Measurements from ENCODE around the gene IQGAP2.
A peak's percentile ranks its signal among the peaks of the same experiment; 100 is the strongest.

IQGAP2 gene

GRCh38 chr5:76490960-76491359 is 87.9 kb downstream of the IQGAP2 start:
- Histone ChIP-seq H3K4me1 (peaks cover 0 to 44% (median 6%) of the 10 kb centered on the region in 10 experiments; a peak in 9 of 20 replicates), H3K27me3 (no peaks in the 10 kb centered on the region), H3K4me3 (no peak overlapping the region), H3K9me3 (replicated peaks in 1 of 11) (peaks cover 0 to 5% (median 0%) of the 10 kb centered on the region in 11 experiments; a peak in 1 of 22 replicates), H3K27ac (no peak overlapping the region), H4K20me1 (peaks cover 1 to 100% (median 94%) of the 10 kb centered on the region in 11 experiments; a peak in 20 of 22 replicates), H3K9ac (no peak overlapping the region), H3K36me3 (peaks cover 5 to 59% (median 26%) of the 10 kb centered on the region in 11 experiments; a peak in 16 of 22 replicates), H3K4me2 (no peak overlapping the region)
- TF ChIP-seq Cebpa-rat (IDR thresholded peaks at IDR 0.05), result no peak

GRCh38 chr5:76492819-76493189 is 89.7 kb downstream of the IQGAP2 start:
- Histone ChIP-seq H3K27me3 (no peaks in the 10 kb centered on the region), H3K4me2 (no peak overlapping the region), H3K9me3 (replicated peaks in 1 of 11) (no peaks in the 10 kb centered on the region), H3K9ac (no peak overlapping the region), H4K20me1 (peaks cover 0 to 100% (median 97%) of the 10 kb centered on the region in 11 experiments; a peak in 20 of 22 replicates), H3K4me3 (no peak overlapping the region), H3K36me3 (peaks cover 0 to 53% (median 24%) of the 10 kb centered on the region in 11 experiments; a peak in 15 of 22 replicates), H3K27ac (no peak overlapping the region), H3K4me1 (peaks cover 0 to 37% (median 6%) of the 10 kb centered on the region in 10 experiments; a peak in 9 of 20 replicates)
- no peak for TF ChIP-seq Cebpa-rat (IDR thresholded peaks at IDR 0.05)

GRCh38 chr5:76493190-76493837 is 90.2 kb downstream of the IQGAP2 start:
- no peak overlapping the region for H3K9ac ChIP-seq
- H4K20me1 ChIP-seq, result peaks cover 0 to 100% (median 98%) of the 10 kb centered on the region in 11 experiments; a peak in 20 of 22 replicates
- no peak overlapping the region for H3K4me3 ChIP-seq
- H3K4me1 ChIP-seq, result peaks cover 0 to 34% (median 6%) of the 10 kb centered on the region in 10 experiments; a peak in 9 of 20 replicates
- H3K4me2 ChIP-seq, result no peak overlapping the region
- H3K9me3 ChIP-seq (replicated peaks in 1 of 11), result no peaks in the 10 kb centered on the region
- H3K27me3 ChIP-seq, result no peaks in the 10 kb centered on the region
- TF ChIP-seq Cebpa-rat (IDR thresholded peaks at IDR 0.05), result no peak
- peaks cover 0 to 48% (median 26%) of the 10 kb centered on the region in 11 experiments; a peak in 16 of 22 replicates for H3K36me3 ChIP-seq
- no peak overlapping the region for H3K27ac ChIP-seq

- Histone ChIP-seq H3K27me3 (no peaks in the 10 kb centered on the region), H3K36me3 (peaks cover 0 to 42% (median 23%) of the 10 kb centered on the region in 11 experiments; a peak in 15 of 22 replicates), H3K9ac (no peak overlapping the region), H3K4me3 (no peak overlapping the region), H3K27ac (no peak overlapping the region), H4K20me1 (peaks cover 0 to 100% (median 98%) of the 10 kb centered on the region in 11 experiments; a peak in 20 of 22 replicates), H3K4me1 (peaks cover 0 to 36% (median 6%) of the 10 kb centered on the region in 10 experiments; a peak in 9 of 20 replicates), H3K9me3 (replicated peaks in 1 of 11) (no peaks in the 10 kb centered on the region), H3K4me2 (no peak overlapping the region)
- TF ChIP-seq Cebpa-rat (IDR thresholded peaks at IDR 0.05), result no peak
Observed at GRCh38 chr5:76494201-76494600, 91.1 kb downstream of the IQGAP2 start.

GRCh38 chr5:76495870-76496269 is 92.8 kb downstream of the IQGAP2 start:
- no peak for TF ChIP-seq Cebpa-rat (IDR thresholded peaks at IDR 0.05)
- Histone ChIP-seq H4K20me1 (peaks cover 4 to 100% (median 98%) of the 10 kb centered on the region in 11 experiments; a peak in 20 of 22 replicates), H3K9ac (no peak overlapping the region), H3K4me2 (peak overlapping the region in 4 of 11 experiments; percentile 26 to 73 (median 52); a peak in 8 of 22 replicates), H3K4me1 (peaks cover 0 to 33% (median 2%) of the 10 kb centered on the region in 10 experiments; a peak in 9 of 20 replicates), H3K9me3 (replicated peaks in 1 of 11) (no peaks in the 10 kb centered on the region), H3K27ac (no peak overlapping the region), H3K4me3 (no peak overlapping the region), H3K27me3 (no peaks in the 10 kb centered on the region), H3K36me3 (peaks cover 0 to 37% (median 18%) of the 10 kb centered on the region in 11 experiments; a peak in 15 of 22 replicates)

- no peaks in the 10 kb centered on the region for H3K27me3 ChIP-seq
- H3K36me3 ChIP-seq, result peaks cover 0 to 30% (median 15%) of the 10 kb centered on the region in 11 experiments; a peak in 15 of 22 replicates
- H3K9me3 ChIP-seq (replicated peaks in 1 of 11), result no peaks in the 10 kb centered on the region
- H4K20me1 ChIP-seq, result peaks cover 5 to 100% (median 97%) of the 10 kb centered on the region in 11 experiments; a peak in 20 of 22 replicates
- H3K4me1 ChIP-seq, result peaks cover 0 to 33% (median 2%) of the 10 kb centered on the region in 10 experiments; a peak in 9 of 20 replicates
- H3K9ac ChIP-seq, result no peak overlapping the region
- H3K4me2 ChIP-seq, result no peak overlapping the region
- H3K27ac ChIP-seq, result no peak overlapping the region
- H3K4me3 ChIP-seq, result no peak overlapping the region
- TF ChIP-seq Cebpa-rat (IDR thresholded peaks at IDR 0.05), result no peak
Observed at GRCh38 chr5:76497065-76497460, 94.0 kb downstream of the IQGAP2 start.

GRCh38 chr5:76497986-76498717 is 95.1 kb downstream of the IQGAP2 start:
- peaks cover 0 to 23% (median 11%) of the 10 kb centered on the region in 11 experiments; a peak in 12 of 22 replicates for H3K36me3 ChIP-seq
- no peak overlapping the region for H3K27ac ChIP-seq
- peaks cover 0 to 33% (median 3%) of the 10 kb centered on the region in 10 experiments; a peak in 9 of 20 replicates for H3K4me1 ChIP-seq
- no peak overlapping the region for H3K9ac ChIP-seq
- no peak for TF ChIP-seq Cebpa-rat (IDR thresholded peaks at IDR 0.05)
- H3K4me2 ChIP-seq, result no peak overlapping the region
- H3K9me3 ChIP-seq (replicated peaks in 1 of 11), result no peaks in the 10 kb centered on the region
- peaks cover 5 to 100% (median 97%) of the 10 kb centered on the region in 11 experiments; a peak in 20 of 22 replicates for H4K20me1 ChIP-seq
- no peak overlapping the region for H3K4me3 ChIP-seq
- no peaks in the 10 kb centered on the region for H3K27me3 ChIP-seq

DNA sequence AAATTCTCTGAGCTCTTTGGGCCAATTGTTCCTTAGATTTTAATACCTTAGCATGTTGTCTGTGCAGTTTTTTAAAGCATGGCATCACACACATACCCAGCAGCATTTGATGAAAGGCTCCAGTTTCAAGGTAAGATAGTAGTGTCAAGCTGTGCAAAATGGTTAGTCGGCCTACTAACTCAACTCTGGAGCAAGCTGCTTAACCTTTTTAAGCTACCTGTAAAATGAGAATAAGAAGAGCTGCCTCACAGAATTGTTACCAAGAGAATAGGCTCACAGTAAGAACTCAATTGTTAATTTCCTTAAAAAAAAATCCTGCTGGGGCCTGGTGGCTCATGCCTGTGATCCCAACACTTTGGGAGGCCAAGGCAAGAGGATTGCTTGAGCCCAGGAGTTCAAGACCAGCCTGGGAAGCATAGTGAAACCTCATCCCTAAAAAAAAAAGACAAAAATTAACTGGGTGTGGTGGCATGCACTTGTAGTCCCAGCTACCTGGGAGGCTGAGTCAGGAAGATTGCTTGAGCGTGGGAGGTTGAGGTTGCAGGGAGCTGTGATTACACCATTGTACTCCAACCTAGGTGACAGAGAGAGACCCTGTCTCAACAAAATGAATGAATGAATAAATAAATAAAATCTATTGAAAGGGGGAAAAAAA is 96.5 kb downstream of the IQGAP2 start:
- Histone ChIP-seq H3K4me2 (no peak overlapping the region), H3K27me3 (no peaks in the 10 kb centered on the region), H4K20me1 (peaks cover 5 to 100% (median 98%) of the 10 kb centered on the region in 11 experiments; a peak in 20 of 22 replicates)

More for the DNA sequence above, 96.5 kb downstream of the IQGAP2 start:
- no peak for TF ChIP-seq Cebpa-rat (IDR thresholded peaks at IDR 0.05)
- H3K4me3 ChIP-seq, result no peak overlapping the region
- no peaks in the 10 kb centered on the region for H3K9me3 ChIP-seq (replicated peaks in 1 of 11)
- no peak overlapping the region for H3K27ac ChIP-seq
- peaks cover 0 to 20% (median 10%) of the 10 kb centered on the region in 11 experiments; a peak in 13 of 22 replicates for H3K36me3 ChIP-seq
- H3K9ac ChIP-seq, result no peak overlapping the region
- H3K4me1 ChIP-seq, result peaks cover 0 to 34% (median 12%) of the 10 kb centered on the region in 10 experiments; a peak in 16 of 20 replicates
